Bronchial epithelial cell (primary cell): ENCODE results near the gene ANKS1A. TPM values are rescaled to one million over a fixed set of nuclear protein-coding genes. Genes with fewer than 3 reads are reported as not detected.

Source experiments
- DNase-seq: peaks from one replicate; pipeline ENCODE4 v3.0.0-alpha.2; 2010; ENCODE audit warnings: low read depth
- FAIRE-seq: peaks from 2 replicates; lab custom pipeline; 2011; peaks lifted over from hg19 to GRCh38; lab: Jason Lieb, UNC
- H3K27me3 ChIP-seq: 2 replicates; pipeline ENCODE4 v1.5.1; 2011; ENCODE audit warnings: low read length; ENCODE audit not compliant: control insufficient read depth, insufficient read depth
- H3K36me3 ChIP-seq: 2 replicates; pipeline ENCODE4 v1.5.1; 2011; ENCODE audit warnings: low read length; ENCODE audit not compliant: control insufficient read depth, insufficient read depth
- H3K4me3 ChIP-seq: 2 replicates; pipeline ENCODE4 v1.5.1; 2011; ENCODE audit warnings: mild to moderate bottlenecking, low read depth, low read length, control low read depth
- CTCF ChIP-seq: IDR thresholded peaks from 2 replicates; pipeline ENCODE4 v1.5.1; 2011; ENCODE audit warnings: mild to moderate bottlenecking, moderate library complexity, low read length, control low read depth, inconsistent platforms; ENCODE audit not compliant: insufficient read depth, severe bottlenecking
- total RNA-seq: library from RNA; depleted of rRNA; stranded (reverse); fragments of >200 nt; gene quantifications from 2 replicates; pipeline ENCODE4 v1.2.1, GENCODE V29; 2014

ANKS1A gene
- total RNA-seq, 1 donor from 2014 or later = 9.5 TPM

- Histone ChIP-seq H3K4me3 (no peak overlapping the region), H3K36me3 (peaks cover 6% of the 10 kb centered on the region), H3K27me3 (no peaks in the 10 kb centered on the region)
- DNase-seq = no peak
- no peak for FAIRE-seq
- no peak for TF ChIP-seq CTCF
These were observed 22.5 kb upstream of the ANKS1A start for GRCh38 chr6:34866509-34866908.

GRCh38 chr6:34867484-34867883, 21.6 kb upstream of the ANKS1A start:
- FAIRE-seq (no peak), DNase-seq (no peak)
- no peaks in the 10 kb centered on the region for H3K27me3 ChIP-seq
- no peak for TF ChIP-seq CTCF
- H3K4me3 ChIP-seq = no peak overlapping the region
- H3K36me3 ChIP-seq = peaks cover 10% of the 10 kb centered on the region

GRCh38 chr6:34871853-34872252, 17.2 kb upstream of the ANKS1A start:
- Histone ChIP-seq H3K36me3 (peaks cover 10% of the 10 kb centered on the region), H3K27me3 (no peaks in the 10 kb centered on the region), H3K4me3 (no peak overlapping the region)
- DNase-seq (no peak), FAIRE-seq (no peak)
- no peak for TF ChIP-seq CTCF

- Histone ChIP-seq H3K36me3 (peaks cover 8% of the 10 kb centered on the region), H3K27me3 (no peaks in the 10 kb centered on the region), H3K4me3 (no peak overlapping the region)
- no peak for TF ChIP-seq CTCF
- DNase-seq (no peak), FAIRE-seq (no peak)
These were observed 16.7 kb upstream of the ANKS1A start for GRCh38 chr6:34872332-34872731.

GRCh38 chr6:34875292-34876213, 13.5 kb upstream of the ANKS1A start:
- DNase-seq (no peak), FAIRE-seq (no peak)
- no peak overlapping the region for H3K4me3 ChIP-seq
- TF ChIP-seq CTCF = no peak
- peaks cover 6% of the 10 kb centered on the region for H3K36me3 ChIP-seq
- H3K27me3 ChIP-seq = no peaks in the 10 kb centered on the region
